Measurements from ENCODE around the gene ANKLE1.

GRCh38 chr19:17321655-17322489 is 40.2 kb downstream of the ANKLE1 start:
- TF ChIP-seq CTCF (IDR thresholded peaks at IDR 0.05) (no peak), POLR2A (IDR thresholded peaks at IDR 0.05) (no peak)
